Stimulated activated naive B cell treated with anti-CD40 and anti-IgM and Interleukin-4, amounts not matched to agents 10 μg/mL and 1 μg/mL and 100 μg/mL, for 72 hours (primary cell): ENCODE results near the gene BCAS4.
"Not testable (repeated sequence)": the region's sequence is repeated elsewhere in the genome, so short reads cannot be mapped to it uniquely, and the experiment has no call there.

Experiments used
- ATAC-seq, 2 donors: fragments of 150-1000 bp; cut with Tn5 transposase; replicated peaks; 2 replicates each; pipeline ENCODE4 v1.10.0; 2021; ENCODE audit warnings: moderate library complexity in 1 of 2
- DNase-seq: peaks from one replicate; pipeline ENCODE4 v3.0.0; 2021
- H3K27ac Mint-ChIP-seq: one replicate; pipeline ENCODE4 v1.8.0; 2022; ENCODE audit warnings: mild to moderate bottlenecking, mixed read lengths
- H3K27me3 Mint-ChIP-seq, 2 donors: one replicate each; pipeline ENCODE4 v1.8.0; 2022; ENCODE audit warnings: mixed read lengths in 2 of 2
- H3K36me3 Mint-ChIP-seq, 2 donors: one replicate each; pipeline ENCODE4 v1.8.0; 2022; ENCODE audit warnings: mixed read lengths in 2 of 2, mild to moderate bottlenecking in 1 of 2
- H3K4me1 Mint-ChIP-seq, 2 donors: one replicate each; pipeline ENCODE4 v1.8.0; 2022; ENCODE audit warnings: mixed read lengths in 2 of 2, mild to moderate bottlenecking in 1 of 2
- H3K4me3 Mint-ChIP-seq, 2 donors: one replicate each; pipeline ENCODE4 v1.8.0; 2022; ENCODE audit warnings: mild to moderate bottlenecking in 2 of 2, mixed read lengths in 2 of 2, moderate library complexity in 1 of 2
- H3K9me3 Mint-ChIP-seq, 2 donors: one replicate each; pipeline ENCODE4 v1.8.0; 2022; ENCODE audit warnings: mixed read lengths in 2 of 2, mild to moderate bottlenecking in 1 of 2

The BCAS4 gene

DNA sequence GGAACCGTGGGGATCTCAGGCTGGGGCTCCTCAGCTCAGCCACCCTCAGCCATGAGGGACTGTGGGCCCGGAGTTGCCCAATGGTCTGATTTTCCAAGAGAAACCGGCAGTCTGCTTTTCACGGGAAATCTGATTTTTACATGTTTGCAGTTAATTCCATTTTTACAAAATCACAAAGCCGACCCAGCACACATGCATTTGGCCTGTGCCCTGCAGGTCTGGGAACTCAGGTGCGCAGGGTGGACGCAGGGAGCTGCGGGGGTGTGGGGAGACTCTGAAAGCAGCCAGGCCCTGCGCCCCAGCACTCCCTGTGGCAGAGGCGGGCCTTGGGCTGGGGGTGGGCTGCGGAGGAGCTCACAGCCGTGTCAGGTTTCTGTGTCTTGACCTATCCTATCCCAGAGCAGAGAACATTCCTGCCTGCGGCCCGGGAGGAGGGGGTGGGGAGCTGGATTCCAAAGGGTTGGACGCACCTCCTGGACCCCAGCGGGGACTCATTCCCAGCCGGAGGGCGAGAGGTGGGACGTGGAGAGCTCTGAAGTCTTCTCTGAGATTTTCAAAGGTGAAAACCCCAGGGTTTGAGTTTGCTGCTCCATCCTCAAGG lies 75.8 kb downstream of the BCAS4 start:
- no peaks in the 10 kb centered on the region for H3K9me3 Mint-ChIP-seq
- H3K36me3 Mint-ChIP-seq, result peaks cover 6 to 22% of the 10 kb centered on the region in 2 donors
- ATAC-seq (no peak), DNase-seq (no peak)
- no peaks in the 10 kb centered on the region for H3K27me3 Mint-ChIP-seq
- no peak overlapping the region for H3K4me3 Mint-ChIP-seq
- H3K4me1 Mint-ChIP-seq, result peaks cover 15 to 25% of the 10 kb centered on the region in 2 donors
- no peak overlapping the region for H3K27ac Mint-ChIP-seq

GRCh38 chr20:50872560-50873425 lies 77.9 kb downstream of the BCAS4 start:
- Mint-ChIP-seq H3K36me3 (peaks cover 10 to 38% of the 10 kb centered on the region in 2 donors), H3K4me1 (peaks cover 14 to 25% of the 10 kb centered on the region in 2 donors), H3K9me3 (no peaks in the 10 kb centered on the region), H3K27ac (peak overlapping the region; percentile 84), H3K4me3 (no peak overlapping the region), H3K27me3 (no peaks in the 10 kb centered on the region)
- ATAC-seq (peak; percentile 46 to 69), DNase-seq (no peak)

DNA sequence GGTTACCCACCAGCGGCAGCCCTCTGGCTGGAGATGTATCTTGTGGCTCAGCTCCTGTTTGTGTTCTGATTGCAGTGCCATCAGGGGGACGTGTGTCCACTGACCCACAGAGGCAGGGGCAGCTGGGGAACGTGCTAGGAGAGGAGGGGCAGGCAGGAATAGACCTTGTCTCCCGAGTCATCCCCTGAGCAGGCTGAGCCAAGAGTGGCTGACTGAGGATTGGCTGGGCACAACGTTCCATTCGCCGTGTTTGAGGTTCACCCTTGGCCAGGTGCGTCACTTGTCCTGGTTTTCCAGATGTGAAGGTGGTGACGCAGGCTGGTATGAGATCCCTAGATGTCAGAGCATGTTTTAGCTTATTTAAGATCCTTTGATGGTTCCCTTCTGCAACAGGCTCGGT lies 78.7 kb downstream of the BCAS4 start:
- H3K4me1 Mint-ChIP-seq, result peaks cover 11 to 25% of the 10 kb centered on the region in 2 donors
- H3K4me3 Mint-ChIP-seq, result no peak overlapping the region
- ATAC-seq (no peak), DNase-seq (no peak)
- H3K36me3 Mint-ChIP-seq, result peaks cover 7 to 35% of the 10 kb centered on the region in 2 donors
- no peaks in the 10 kb centered on the region for H3K27me3 Mint-ChIP-seq
- H3K9me3 Mint-ChIP-seq, result no peaks in the 10 kb centered on the region
- H3K27ac Mint-ChIP-seq, result peak overlapping the region; percentile 84

DNA sequence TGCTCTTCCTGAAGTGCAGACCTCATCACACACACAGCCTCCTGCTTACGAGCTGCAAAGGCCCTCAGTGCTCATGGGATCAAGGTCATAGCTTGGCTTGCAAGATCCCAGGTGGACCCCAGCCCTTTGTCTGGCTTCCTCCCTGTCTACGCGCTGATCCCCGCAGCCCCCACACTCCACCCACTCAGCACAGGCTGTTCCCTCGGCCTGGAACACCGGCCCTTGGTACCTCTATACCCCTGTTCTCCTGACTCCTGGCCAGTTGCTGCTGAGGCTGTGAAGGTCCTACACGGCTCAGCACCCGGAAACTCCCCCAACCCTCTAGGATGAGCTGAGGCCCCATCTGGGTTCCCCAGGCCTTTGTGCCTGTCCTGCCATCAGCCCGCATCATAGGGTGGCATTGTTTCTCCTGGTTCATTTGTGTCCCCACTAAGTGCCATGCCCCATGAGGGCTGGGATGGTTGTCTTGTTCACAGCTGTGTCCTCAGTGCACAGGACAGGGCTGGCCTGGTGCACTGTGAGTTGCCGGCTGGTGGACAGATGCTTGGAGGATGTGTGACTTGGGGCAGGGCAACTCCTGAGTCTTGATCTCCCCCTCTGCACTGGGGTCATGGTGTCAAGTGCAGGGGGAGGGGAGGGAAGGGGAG lies 79.4 kb downstream of the BCAS4 start:
- H3K27ac Mint-ChIP-seq, result peak overlapping the region; percentile 16
- no peak for ATAC-seq

DNA sequence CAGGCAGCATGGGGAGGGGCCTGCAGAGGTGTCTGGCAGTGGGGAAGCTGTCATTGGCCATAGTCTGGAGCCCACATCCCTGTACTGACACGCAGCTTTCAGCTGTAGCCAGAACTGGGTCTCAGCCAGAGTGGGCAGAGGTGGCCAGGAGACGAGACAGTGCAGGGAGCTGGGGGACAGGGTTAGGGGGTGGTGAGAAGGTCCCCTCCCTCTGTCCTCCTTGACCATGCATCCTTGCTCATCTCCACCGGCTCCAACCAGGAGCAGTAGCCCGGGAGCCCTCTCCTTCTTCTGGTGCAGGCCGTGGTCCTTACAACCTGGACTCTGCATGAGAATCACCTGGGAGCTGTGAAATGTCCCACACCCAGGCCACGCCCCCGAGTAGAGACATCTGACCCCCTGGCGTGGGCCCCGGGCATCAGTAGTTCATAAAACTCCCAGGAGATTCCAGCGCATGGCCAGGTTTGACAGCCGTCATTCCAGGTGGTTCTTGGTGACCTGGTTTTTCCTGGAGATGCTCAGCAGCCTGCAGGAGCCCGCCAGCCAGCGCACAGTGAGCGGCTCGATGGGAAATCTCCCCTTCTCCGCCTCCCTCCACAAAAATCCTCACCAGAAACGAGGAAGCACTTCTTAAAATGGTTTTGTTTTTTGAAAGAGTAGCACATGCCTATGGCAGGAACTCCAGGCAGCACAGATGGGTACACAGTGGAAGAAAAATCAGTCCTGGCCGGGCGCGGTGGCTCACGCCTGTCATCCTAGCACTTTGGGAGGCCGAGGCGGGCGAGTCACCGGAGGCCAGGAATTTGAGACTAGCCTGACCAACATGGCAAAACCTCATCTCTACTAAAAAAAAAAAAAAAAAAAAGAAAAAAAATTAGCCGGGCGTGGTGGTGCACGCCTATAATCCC lies 80.2 kb downstream of the BCAS4 start:
- peaks cover 9 to 25% of the 10 kb centered on the region in 2 donors for H3K4me1 Mint-ChIP-seq
- no peaks in the 10 kb centered on the region for H3K9me3 Mint-ChIP-seq
- ATAC-seq (no peak), DNase-seq (no peak)
- no peak overlapping the region for H3K4me3 Mint-ChIP-seq
- H3K27ac Mint-ChIP-seq, result peak overlapping the region; percentile 9
- H3K36me3 Mint-ChIP-seq, result peaks cover 6 to 34% of the 10 kb centered on the region in 2 donors
- no peaks in the 10 kb centered on the region for H3K27me3 Mint-ChIP-seq

More for the DNA sequence above, 79.4 kb downstream of the BCAS4 start:
- Mint-ChIP-seq H3K4me1 (peaks cover 8 to 25% of the 10 kb centered on the region in 2 donors), H3K9me3 (no peaks in the 10 kb centered on the region), H3K27me3 (no peaks in the 10 kb centered on the region), H3K36me3 (peaks cover 4 to 32% of the 10 kb centered on the region in 2 donors), H3K4me3 (no peak overlapping the region)
- no peak for DNase-seq

DNA sequence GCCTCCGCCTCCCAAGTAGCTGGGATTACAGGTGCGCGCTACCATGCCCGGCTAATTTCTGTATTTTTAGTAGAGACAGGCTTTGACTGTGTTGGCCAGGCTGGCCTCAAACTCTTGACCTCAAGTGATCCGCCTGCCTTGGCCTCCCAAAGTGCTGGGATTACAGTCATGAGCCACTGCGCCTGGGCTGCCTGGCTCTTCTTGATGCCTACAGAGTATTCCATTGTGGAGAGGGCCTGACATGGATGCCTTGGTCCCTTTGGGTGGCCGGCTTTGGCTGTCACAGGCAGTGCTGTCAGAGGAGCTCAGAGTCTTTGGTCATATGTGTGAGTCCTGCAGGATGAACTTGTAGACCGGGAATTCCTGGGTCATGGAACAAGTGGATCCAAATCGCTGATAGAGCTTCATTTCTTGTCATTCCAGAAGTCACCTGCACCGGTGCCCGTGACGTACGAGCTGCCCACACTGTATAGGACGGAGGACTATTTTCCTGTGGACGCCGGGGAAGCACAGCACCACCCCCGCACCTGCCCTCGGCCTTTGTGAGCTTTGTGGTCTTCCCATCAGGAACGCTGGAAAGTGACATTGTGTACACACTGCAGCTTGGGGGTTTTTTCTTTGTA lies 81.3 kb downstream of the BCAS4 start:
- Mint-ChIP-seq H3K9me3 (no peaks in the 10 kb centered on the region), H3K36me3 (peaks cover 6 to 35% of the 10 kb centered on the region in 2 donors), H3K4me3 (no peak overlapping the region), H3K27ac (no peak overlapping the region), H3K4me1 (peaks cover 9 to 22% of the 10 kb centered on the region in 2 donors), H3K27me3 (no peaks in the 10 kb centered on the region)
- no peak for ATAC-seq
- DNase-seq, result no peak

- Mint-ChIP-seq H3K36me3 (peaks cover 6 to 35% of the 10 kb centered on the region in 2 donors), H3K27ac (peak overlapping the region; percentile 37), H3K27me3 (no peaks in the 10 kb centered on the region), H3K4me3 (no peak overlapping the region), H3K4me1 (peaks cover 5 to 16% of the 10 kb centered on the region in 2 donors), H3K9me3 (no peaks in the 10 kb centered on the region)
- DNase-seq (no peak), ATAC-seq (no peak)
Observed at GRCh38 chr20:50876816-50877215, 82.0 kb downstream of the BCAS4 start.

DNA sequence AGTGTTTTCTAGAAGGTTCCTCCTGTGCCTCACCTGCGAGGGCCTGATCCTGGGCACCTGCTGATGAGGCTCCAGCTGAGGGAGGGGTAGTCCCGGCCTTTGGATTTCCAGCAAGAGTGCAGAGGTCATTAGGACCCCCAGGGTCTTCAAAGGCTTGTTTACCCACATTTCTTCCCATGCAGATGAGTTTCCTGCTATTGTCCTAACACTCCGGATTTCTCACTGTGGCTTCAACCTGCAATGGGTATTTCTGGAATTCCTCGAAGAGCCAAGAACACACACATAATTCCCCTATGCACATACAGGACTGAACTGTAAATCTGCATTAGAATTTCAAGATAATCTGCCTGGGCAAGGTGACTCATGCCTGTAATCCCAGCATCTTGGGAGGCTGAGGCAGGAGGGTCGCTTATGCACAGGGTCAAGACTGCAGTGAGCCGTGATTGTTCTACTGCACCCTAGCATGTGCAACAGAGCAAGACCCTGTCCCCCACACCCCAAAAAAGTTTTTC lies 82.4 kb downstream of the BCAS4 start:
- no peak for DNase-seq
- H3K27ac Mint-ChIP-seq, result peak overlapping the region; percentile 37
- peaks cover 6 to 37% of the 10 kb centered on the region in 2 donors for H3K36me3 Mint-ChIP-seq
- no peak for ATAC-seq
- no peaks in the 10 kb centered on the region for H3K9me3 Mint-ChIP-seq
- H3K27me3 Mint-ChIP-seq, result no peaks in the 10 kb centered on the region
- peaks cover 5 to 14% of the 10 kb centered on the region in 2 donors for H3K4me1 Mint-ChIP-seq
- H3K4me3 Mint-ChIP-seq, result no peak overlapping the region

- peaks cover 0 to 3% of the 10 kb centered on the region in 2 donors for H3K4me1 Mint-ChIP-seq
- peak overlapping the region; percentile 63 for H3K27ac Mint-ChIP-seq
- H3K27me3 Mint-ChIP-seq, result no peaks in the 10 kb centered on the region
- no peak for ATAC-seq
- H3K9me3 Mint-ChIP-seq, result no peaks in the 10 kb centered on the region
- H3K36me3 Mint-ChIP-seq, result peaks cover 14 to 42% of the 10 kb centered on the region in 2 donors
- DNase-seq, result no peak
- no peak overlapping the region for H3K4me3 Mint-ChIP-seq
Observed at GRCh38 chr20:50879649-50880550, 85.0 kb downstream of the BCAS4 start.

- H3K27ac Mint-ChIP-seq, H3K27me3 Mint-ChIP-seq, H3K9me3 Mint-ChIP-seq, H3K4me1 Mint-ChIP-seq, ATAC-seq, H3K4me3 Mint-ChIP-seq, DNase-seq: not testable (repeated sequence)
- H3K36me3 Mint-ChIP-seq, result peaks cover 10 to 36% of the 10 kb centered on the region in 2 donors
Observed at GRCh38 chr20:50881759-50882424, 87.0 kb downstream of the BCAS4 start.

GRCh38 chr20:50883856-50884255 lies 89.0 kb downstream of the BCAS4 start:
- H3K27ac Mint-ChIP-seq, result peak overlapping the region; percentile 80
- ATAC-seq (no peak), DNase-seq (no peak)
- no peaks in the 10 kb centered on the region for H3K27me3 Mint-ChIP-seq
- H3K36me3 Mint-ChIP-seq, result peaks cover 10 to 40% of the 10 kb centered on the region in 2 donors
- H3K9me3 Mint-ChIP-seq, result no peaks in the 10 kb centered on the region
- H3K4me3 Mint-ChIP-seq, result no peak overlapping the region
- peaks cover 4 to 5% of the 10 kb centered on the region in 2 donors for H3K4me1 Mint-ChIP-seq

DNA sequence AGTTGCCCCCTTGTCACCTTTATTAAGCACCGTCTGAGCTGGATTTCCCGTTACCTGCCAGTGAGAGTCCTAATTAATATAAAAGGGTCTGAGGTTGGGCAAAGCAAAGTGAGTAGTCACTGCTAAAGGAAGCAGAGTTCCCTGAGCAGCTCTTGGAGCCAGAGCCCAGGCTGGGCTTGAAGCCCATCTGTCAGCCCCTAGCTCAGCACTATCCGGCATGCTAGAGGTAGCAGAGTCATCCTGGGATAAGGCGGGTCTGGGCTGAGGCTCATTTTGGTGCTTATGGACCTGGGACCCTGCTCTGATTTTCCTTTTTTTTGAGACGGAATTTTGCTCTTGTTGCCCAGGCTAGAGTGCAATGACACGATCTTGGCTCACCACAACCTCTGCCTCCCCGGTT lies 90.2 kb downstream of the BCAS4 start:
- peak overlapping the region; percentile 81 for H3K27ac Mint-ChIP-seq
- peaks cover 1 to 5% of the 10 kb centered on the region in 2 donors for H3K4me1 Mint-ChIP-seq
- H3K36me3 Mint-ChIP-seq, result peaks cover 8 to 43% of the 10 kb centered on the region in 2 donors
- H3K27me3 Mint-ChIP-seq, result no peaks in the 10 kb centered on the region
- no peak overlapping the region for H3K4me3 Mint-ChIP-seq
- no peaks in the 10 kb centered on the region for H3K9me3 Mint-ChIP-seq
- no peak for DNase-seq
- no peak for ATAC-seq
